ENCODE measurements around the gene COL5A1. TPM values are rescaled to one million over a fixed set of nuclear protein-coding genes. Genes with fewer than 3 reads are reported as not detected.
A peak's percentile ranks its signal among the peaks of the same experiment; 100 is the strongest.

COL5A1 gene
- total RNA-seq, 1 donor from 2014 or later = 28.9 TPM

- H3K27ac Mint-ChIP-seq (ENCODE audit: unreplicated experiment) = no peak overlapping the region
- TF ChIP-seq, protein P1, sequence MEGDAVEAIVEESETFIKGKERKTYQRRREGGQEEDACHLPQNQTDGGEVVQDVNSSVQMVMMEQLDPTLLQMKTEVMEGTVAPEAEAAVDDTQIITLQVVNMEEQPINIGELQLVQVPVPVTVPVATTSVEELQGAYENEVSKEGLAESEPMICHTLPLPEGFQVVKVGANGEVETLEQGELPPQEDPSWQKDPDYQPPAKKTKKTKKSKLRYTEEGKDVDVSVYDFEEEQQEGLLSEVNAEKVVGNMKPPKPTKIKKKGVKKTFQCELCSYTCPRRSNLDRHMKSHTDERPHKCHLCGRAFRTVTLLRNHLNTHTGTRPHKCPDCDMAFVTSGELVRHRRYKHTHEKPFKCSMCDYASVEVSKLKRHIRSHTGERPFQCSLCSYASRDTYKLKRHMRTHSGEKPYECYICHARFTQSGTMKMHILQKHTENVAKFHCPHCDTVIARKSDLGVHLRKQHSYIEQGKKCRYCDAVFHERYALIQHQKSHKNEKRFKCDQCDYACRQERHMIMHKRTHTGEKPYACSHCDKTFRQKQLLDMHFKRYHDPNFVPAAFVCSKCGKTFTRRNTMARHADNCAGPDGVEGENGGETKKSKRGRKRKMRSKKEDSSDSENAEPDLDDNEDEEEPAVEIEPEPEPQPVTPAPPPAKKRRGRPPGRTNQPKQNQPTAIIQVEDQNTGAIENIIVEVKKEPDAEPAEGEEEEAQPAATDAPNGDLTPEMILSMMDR (IDR thresholded peaks at IDR 0.05; ENCODE audit: partially characterized antibody, unreplicated experiment) = no peak
- peaks cover 4% of the 10 kb centered on the region for H3K4me1 Mint-ChIP-seq (ENCODE audit: low read depth, unreplicated experiment)
- no peak overlapping the region for H3K4me3 Mint-ChIP-seq (ENCODE audit: unreplicated experiment)
- peak; percentile 9 for DNase-seq
- H3K36me3 Mint-ChIP-seq (ENCODE audit: unreplicated experiment) = no peaks in the 10 kb centered on the region
- peaks cover 2% of the 10 kb centered on the region for H3K9me3 Mint-ChIP-seq (ENCODE audit: unreplicated experiment)
- H3K27me3 Mint-ChIP-seq (ENCODE audit: unreplicated experiment) = peaks cover 8% of the 10 kb centered on the region
Measured at GRCh38 chr9:134690301-134690751, 48.7 kb downstream of the COL5A1 start.

DNA sequence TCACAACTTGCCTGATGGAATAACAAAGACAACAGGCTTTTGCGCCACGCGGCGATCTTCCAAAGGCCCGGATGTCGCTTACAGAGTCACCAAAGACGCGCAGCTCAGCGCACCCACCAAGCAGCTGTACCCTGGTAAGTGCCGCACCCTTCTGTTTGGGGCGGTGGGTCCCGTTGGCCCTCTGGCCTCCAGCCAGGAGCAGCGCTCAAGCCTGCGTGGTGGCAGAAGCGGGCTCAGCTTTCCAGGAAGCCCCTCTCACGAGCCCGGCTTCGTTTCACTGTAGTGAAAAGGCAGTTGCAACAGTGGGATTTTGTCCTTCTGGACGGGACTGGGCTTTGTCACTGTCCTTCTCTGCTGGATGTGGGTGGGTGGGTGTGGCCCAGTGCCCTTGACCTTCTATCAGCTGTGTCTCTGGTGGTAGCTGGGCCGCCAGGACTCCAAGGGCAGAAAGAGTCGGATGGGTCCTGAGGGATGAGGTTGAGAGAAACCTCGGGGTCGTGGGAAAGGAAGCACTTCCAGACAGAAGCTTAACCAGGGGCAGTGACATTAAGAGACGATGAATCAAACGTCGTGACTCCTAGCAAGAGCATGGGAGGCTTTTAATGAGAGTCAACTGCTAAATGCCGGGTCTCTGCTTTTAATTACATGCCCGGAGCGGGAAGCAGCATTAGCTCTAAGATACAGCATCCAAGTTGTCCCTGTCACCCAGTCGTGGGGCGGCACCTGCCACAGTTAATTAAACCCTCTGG lies 49.5 kb downstream of the COL5A1 start:
- no peaks in the 10 kb centered on the region for H3K36me3 Mint-ChIP-seq (ENCODE audit: unreplicated experiment)
- peaks cover 2% of the 10 kb centered on the region for H3K9me3 Mint-ChIP-seq (ENCODE audit: unreplicated experiment)
- DNase-seq = peak; percentile 12
- H3K4me1 Mint-ChIP-seq (ENCODE audit: low read depth, unreplicated experiment) = peaks cover 4% of the 10 kb centered on the region
- TF ChIP-seq, protein P1 (IDR thresholded peaks at IDR 0.05; ENCODE audit: partially characterized antibody, unreplicated experiment) = no peak
- H3K27me3 Mint-ChIP-seq (ENCODE audit: unreplicated experiment) = peaks cover 8% of the 10 kb centered on the region
- H3K4me3 Mint-ChIP-seq (ENCODE audit: unreplicated experiment) = no peak overlapping the region
- H3K27ac Mint-ChIP-seq (ENCODE audit: unreplicated experiment) = no peak overlapping the region

- Mint-ChIP-seq H3K4me3 (ENCODE audit: unreplicated experiment) (no peak overlapping the region), H3K27ac (ENCODE audit: unreplicated experiment) (no peak overlapping the region), H3K4me1 (ENCODE audit: low read depth, unreplicated experiment) (peaks cover 4% of the 10 kb centered on the region), H3K9me3 (ENCODE audit: unreplicated experiment) (peaks cover 2% of the 10 kb centered on the region), H3K27me3 (ENCODE audit: unreplicated experiment) (peaks cover 3% of the 10 kb centered on the region), H3K36me3 (ENCODE audit: unreplicated experiment) (no peaks in the 10 kb centered on the region)
- TF ChIP-seq, protein P1 (IDR thresholded peaks at IDR 0.05; ENCODE audit: partially characterized antibody, unreplicated experiment) = no peak
- DNase-seq = no peak
Measured at GRCh38 chr9:134691695-134692572, 50.3 kb downstream of the COL5A1 start.

GRCh38 chr9:134692573-134692860 lies 50.9 kb downstream of the COL5A1 start:
- TF ChIP-seq, protein P1 (IDR thresholded peaks at IDR 0.05; ENCODE audit: partially characterized antibody, unreplicated experiment) = no peak
- H3K4me1 Mint-ChIP-seq (ENCODE audit: low read depth, unreplicated experiment) = peaks cover 4% of the 10 kb centered on the region
- no peaks in the 10 kb centered on the region for H3K36me3 Mint-ChIP-seq (ENCODE audit: unreplicated experiment)
- no peak overlapping the region for H3K4me3 Mint-ChIP-seq (ENCODE audit: unreplicated experiment)
- peaks cover 2% of the 10 kb centered on the region for H3K9me3 Mint-ChIP-seq (ENCODE audit: unreplicated experiment)
- no peak overlapping the region for H3K27ac Mint-ChIP-seq (ENCODE audit: unreplicated experiment)
- DNase-seq = no peak
- H3K27me3 Mint-ChIP-seq (ENCODE audit: unreplicated experiment) = peaks cover 3% of the 10 kb centered on the region

DNA sequence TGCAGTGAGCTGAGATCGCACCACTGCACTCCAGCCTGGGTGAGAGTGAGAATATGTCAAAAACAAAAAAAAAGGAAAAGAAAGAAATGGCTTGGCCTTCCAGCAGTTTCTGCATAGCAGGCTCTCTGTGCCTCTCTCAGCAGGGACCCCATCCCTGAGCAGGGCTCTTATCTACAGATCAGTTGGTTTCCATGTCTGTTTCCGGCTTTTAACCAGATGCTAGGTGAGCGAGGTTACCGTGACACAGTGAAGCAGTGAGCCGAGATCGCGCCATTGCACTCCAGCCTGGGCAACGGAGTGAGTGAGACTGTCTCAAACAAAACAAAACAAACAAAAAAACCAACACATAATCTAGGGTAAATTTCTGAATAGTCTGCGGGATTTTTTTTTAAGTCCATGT lies 51.4 kb downstream of the COL5A1 start:
- DNase-seq = no peak
- TF ChIP-seq, protein P1 (IDR thresholded peaks at IDR 0.05; ENCODE audit: partially characterized antibody, unreplicated experiment) = no peak
- peaks cover 4% of the 10 kb centered on the region for H3K4me1 Mint-ChIP-seq (ENCODE audit: low read depth, unreplicated experiment)
- H3K27ac Mint-ChIP-seq (ENCODE audit: unreplicated experiment) = no peak overlapping the region
- H3K9me3 Mint-ChIP-seq (ENCODE audit: unreplicated experiment) = peaks cover 2% of the 10 kb centered on the region
- peaks cover 3% of the 10 kb centered on the region for H3K27me3 Mint-ChIP-seq (ENCODE audit: unreplicated experiment)
- H3K4me3 Mint-ChIP-seq (ENCODE audit: unreplicated experiment) = no peak overlapping the region
- no peaks in the 10 kb centered on the region for H3K36me3 Mint-ChIP-seq (ENCODE audit: unreplicated experiment)

Data from glutamatergic neuron (in vitro differentiated cells).